ENCODE measurements around the gene MOCOS.

DNA sequence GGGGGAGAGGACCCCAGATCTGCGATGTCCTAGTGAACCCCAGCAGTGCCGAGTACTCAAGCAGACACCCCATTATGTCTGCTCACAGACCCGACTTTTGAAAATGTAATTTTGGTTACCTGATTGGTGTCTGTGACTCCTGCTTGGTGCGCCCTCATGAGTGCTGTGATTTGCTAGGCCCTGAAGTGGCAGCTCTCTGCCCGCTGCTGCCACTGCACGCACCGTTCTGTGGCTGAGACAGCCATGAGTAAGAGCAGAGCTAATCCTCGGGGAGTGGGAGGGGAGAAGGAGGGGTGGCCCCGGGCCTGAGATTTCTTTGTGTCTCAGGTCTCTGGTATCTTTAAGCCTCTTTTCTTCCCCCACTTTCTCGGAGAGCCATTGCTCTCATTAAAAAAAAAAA, 128.4 kb downstream of the MOCOS start:
- TF ChIP-seq, protein P1, sequence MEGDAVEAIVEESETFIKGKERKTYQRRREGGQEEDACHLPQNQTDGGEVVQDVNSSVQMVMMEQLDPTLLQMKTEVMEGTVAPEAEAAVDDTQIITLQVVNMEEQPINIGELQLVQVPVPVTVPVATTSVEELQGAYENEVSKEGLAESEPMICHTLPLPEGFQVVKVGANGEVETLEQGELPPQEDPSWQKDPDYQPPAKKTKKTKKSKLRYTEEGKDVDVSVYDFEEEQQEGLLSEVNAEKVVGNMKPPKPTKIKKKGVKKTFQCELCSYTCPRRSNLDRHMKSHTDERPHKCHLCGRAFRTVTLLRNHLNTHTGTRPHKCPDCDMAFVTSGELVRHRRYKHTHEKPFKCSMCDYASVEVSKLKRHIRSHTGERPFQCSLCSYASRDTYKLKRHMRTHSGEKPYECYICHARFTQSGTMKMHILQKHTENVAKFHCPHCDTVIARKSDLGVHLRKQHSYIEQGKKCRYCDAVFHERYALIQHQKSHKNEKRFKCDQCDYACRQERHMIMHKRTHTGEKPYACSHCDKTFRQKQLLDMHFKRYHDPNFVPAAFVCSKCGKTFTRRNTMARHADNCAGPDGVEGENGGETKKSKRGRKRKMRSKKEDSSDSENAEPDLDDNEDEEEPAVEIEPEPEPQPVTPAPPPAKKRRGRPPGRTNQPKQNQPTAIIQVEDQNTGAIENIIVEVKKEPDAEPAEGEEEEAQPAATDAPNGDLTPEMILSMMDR (IDR thresholded peaks at IDR 0.05): no peak
- no peak for TF ChIP-seq POLR2A (IDR thresholded peaks at IDR 0.05)
